T-cell (primary cell): ENCODE measurements around the gene HTR6. TPM values are rescaled to one million over a fixed set of nuclear protein-coding genes. Genes with fewer than 3 reads are reported as not detected.

Source experiments
- ATAC-seq, 4 experiments: fragments of 200-7000 bp in 3 of 4; fragments of 150-1000 bp in 1 of 4; cut with Tn5 transposase; replicated peaks in 1 of 4; 1 replicate in 3 of 4; 2 replicates in 1 of 4; pipeline ENCODE4 v1.10.0; 2021; ENCODE audit warnings: moderate library complexity in 3 of 4, mild to moderate bottlenecking in 2 of 4, moderate number of reproducible peaks in 1 of 4
- CTCF ChIA-PET, 2 donors: fragments of 300-600 bp; sonication (Branson Sonifier 250); formaldehyde crosslinking; loops; one replicate each; lab custom pipeline; 2022; ENCODE audit warnings: antibody characterized with exemption in 2 of 2; lab: Charles Lee
- POLR2A ChIA-PET, 2 donors: fragments of 300-600 bp; sonication (Branson Sonifier 250); formaldehyde crosslinking; loops; one replicate each; lab custom pipeline; 2022; ENCODE audit warnings: antibody characterized with exemption in 2 of 2; lab: Charles Lee
- DNase-seq, 35 experiments: peaks; one replicate each; pipeline versions ENCODE4 v3.0.0 to v3.0.0-alpha.2; 2013 to 2023
- H3K27ac ChIP-seq: one replicate; pipeline ENCODE4 v1.5.1; 2013; ENCODE audit warnings: low read length
- H3K27me3 ChIP-seq, 2 experiments: replicated peaks in 1 of 2; 1 replicate in 1 of 2; 2 replicates in 1 of 2; pipeline versions ENCODE4 v1.6.1 to v1.7.0; 2013; ENCODE audit warnings: low read length in 1 of 2, mixed read lengths in 1 of 2; ENCODE audit not compliant: control insufficient read depth in 2 of 2, insufficient read depth in 2 of 2; ENCODE audit errors: extremely low read depth in 1 of 2
- H3K36me3 ChIP-seq, 2 donors: 1 replicate in 1 of 2; 2 replicates in 1 of 2; pipeline versions ENCODE4 v1.6.1 to v1.7.0; 2013; ENCODE audit warnings: low read length in 1 of 2; ENCODE audit not compliant: control insufficient read depth in 2 of 2, insufficient read depth in 1 of 2; ENCODE audit errors: extremely low read depth in 1 of 2
- H3K4me1 ChIP-seq, 2 experiments: 1 replicate in 1 of 2; 2 replicates in 1 of 2; pipeline versions ENCODE4 v1.6.1 to v1.7.0; 2013; ENCODE audit warnings: low read length in 2 of 2, mixed read lengths in 1 of 2; ENCODE audit not compliant: insufficient read depth in 2 of 2, control insufficient read depth in 1 of 2; ENCODE audit errors: extremely low read depth in 1 of 2
- H3K4me3 ChIP-seq, 2 donors: 1 replicate in 1 of 2; 2 replicates in 1 of 2; pipeline versions ENCODE4 v1.5.1 to v1.7.0; 2013; ENCODE audit warnings: mild to moderate bottlenecking in 2 of 2, low read length in 1 of 2, moderate library complexity in 1 of 2; ENCODE audit not compliant: control insufficient read depth in 1 of 2; ENCODE audit errors: extremely low read depth in 1 of 2
- H3K9me3 ChIP-seq: 2 replicates; pipeline ENCODE4 v1.7.0; 2013
- H3K27ac Mint-ChIP-seq, 2 donors: one replicate each; pipeline ENCODE4 v1.8.0; 2020 to 2021; ENCODE audit warnings: mild to moderate bottlenecking in 2 of 2, mixed read lengths in 2 of 2
- H3K27me3 Mint-ChIP-seq, 2 donors: one replicate each; pipeline ENCODE4 v1.8.0; 2021 to 2022; ENCODE audit warnings: mixed read lengths in 2 of 2
- H3K36me3 Mint-ChIP-seq: one replicate; pipeline ENCODE4 v1.8.0; 2021; ENCODE audit warnings: mixed read lengths
- H3K4me1 Mint-ChIP-seq, 3 donors: one replicate each; pipeline ENCODE4 v1.8.0; 2020 to 2022; ENCODE audit warnings: mixed read lengths in 3 of 3, mild to moderate bottlenecking in 1 of 3
- H3K4me3 Mint-ChIP-seq, 3 donors: one replicate each; pipeline ENCODE4 v1.8.0; 2020 to 2022; ENCODE audit warnings: mild to moderate bottlenecking in 3 of 3, mixed read lengths in 3 of 3, moderate library complexity in 3 of 3
- H3K9me3 Mint-ChIP-seq, 3 donors: one replicate each; pipeline ENCODE4 v1.8.0; 2020 to 2022; ENCODE audit warnings: mixed read lengths in 3 of 3
- WGBS: methylation state at CpG from one replicate; pipeline ENCODE4 v1.1.5; 2013; ENCODE audit warnings: missing lambda C conversion rate; ENCODE audit not compliant: insufficient coverage; 5-methylcytosine and 5-hydroxymethylcytosine counted together
- total RNA-seq, 35 experiments: library from RNA in 6 of 35; stranded (reverse) in 6 of 35; fragments of 120-200 nt in 1 of 35; gene quantifications; one replicate each; pipeline versions ENCODE4 v1.2.1 to v1.2.4 and lab custom pipeline; 2013 to 2026

HTR6 gene
- total RNA-seq, 5 donors from 2014 or later (not counting 1 experiment from before 2014, with no cell fraction given) = 0.16 to 0.90 (median 0.19) TPM

DNA sequence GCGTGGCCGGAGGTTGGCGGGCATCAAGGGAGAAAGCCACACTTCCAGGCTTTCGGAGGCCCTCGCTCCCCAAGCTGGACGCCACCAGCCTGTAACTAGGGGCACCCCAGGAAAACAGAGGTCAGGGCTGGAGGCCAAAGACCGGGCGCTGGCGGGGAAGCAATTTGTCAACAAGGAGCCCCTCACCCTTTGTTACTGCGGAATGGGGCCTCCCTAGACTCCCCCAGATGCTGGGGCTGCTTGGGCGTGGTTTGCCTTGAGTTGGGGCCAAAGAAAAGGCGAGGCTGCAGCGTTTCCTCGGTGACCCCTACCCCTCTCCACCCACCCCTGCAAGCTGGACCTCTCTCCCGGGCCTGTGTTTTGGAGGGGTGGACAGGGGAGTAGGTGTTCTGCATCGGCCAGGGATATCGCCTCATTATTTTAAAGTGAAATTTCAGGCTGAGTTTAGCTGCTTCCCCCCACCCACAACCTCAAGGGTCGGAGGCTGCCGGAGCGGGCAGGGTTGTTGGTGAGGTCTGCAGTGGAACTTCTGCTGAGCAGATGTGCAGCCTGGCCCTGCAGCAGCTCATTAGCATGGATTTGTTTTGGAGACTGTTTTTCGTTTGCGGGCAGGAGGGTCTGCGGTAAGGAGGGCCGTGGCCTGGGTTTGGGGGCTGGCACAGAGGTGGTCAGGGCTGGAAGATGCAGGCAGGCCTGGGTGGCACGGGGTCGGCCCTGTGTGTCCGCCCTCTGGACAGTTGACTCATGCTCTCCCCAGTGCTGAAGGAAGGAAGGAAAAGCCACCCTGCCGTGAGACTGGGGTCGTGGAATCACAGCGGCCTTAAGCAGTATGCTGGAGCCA, 19.0 kb upstream of the HTR6 start:
- ChIA-PET POLR2A (no interaction called here), CTCF (interaction anchor here in 1 of 2 donors (1.2 kb wide), 1 partner anchor 27 kb away, joined by 3 read pairs; no protein-coding TSS in a partner anchor)
- Mint-ChIP-seq H3K27ac (peak overlapping the region; percentile 15 to 44), H3K27me3 (peaks cover 12 to 13% of the 10 kb centered on the region in 2 donors), H3K9me3 (no peaks in the 10 kb centered on the region), H3K4me3 (peak overlapping the region; percentile 85 to 97 (median 96)), H3K4me1 (peaks cover 26 to 48% (median 27%) of the 10 kb centered on the region in 3 donors), H3K36me3 (no peaks in the 10 kb centered on the region)
- Histone ChIP-seq H3K4me1 (peaks cover 0 to 35% of the 10 kb centered on the region in 2 experiments), H3K4me3 (peak overlapping the region; percentile 53 to 66), H3K36me3 (no peaks in the 10 kb centered on the region), H3K27ac (no peak overlapping the region), H3K27me3 (peaks cover 2 to 45% of the 10 kb centered on the region in 2 experiments), H3K9me3 (no peaks in the 10 kb centered on the region)
- ATAC-seq = no peak
- DNase-seq = no peak
- WGBS = 88% methylated on average over 16 of the region's 30 CpGs

DNA sequence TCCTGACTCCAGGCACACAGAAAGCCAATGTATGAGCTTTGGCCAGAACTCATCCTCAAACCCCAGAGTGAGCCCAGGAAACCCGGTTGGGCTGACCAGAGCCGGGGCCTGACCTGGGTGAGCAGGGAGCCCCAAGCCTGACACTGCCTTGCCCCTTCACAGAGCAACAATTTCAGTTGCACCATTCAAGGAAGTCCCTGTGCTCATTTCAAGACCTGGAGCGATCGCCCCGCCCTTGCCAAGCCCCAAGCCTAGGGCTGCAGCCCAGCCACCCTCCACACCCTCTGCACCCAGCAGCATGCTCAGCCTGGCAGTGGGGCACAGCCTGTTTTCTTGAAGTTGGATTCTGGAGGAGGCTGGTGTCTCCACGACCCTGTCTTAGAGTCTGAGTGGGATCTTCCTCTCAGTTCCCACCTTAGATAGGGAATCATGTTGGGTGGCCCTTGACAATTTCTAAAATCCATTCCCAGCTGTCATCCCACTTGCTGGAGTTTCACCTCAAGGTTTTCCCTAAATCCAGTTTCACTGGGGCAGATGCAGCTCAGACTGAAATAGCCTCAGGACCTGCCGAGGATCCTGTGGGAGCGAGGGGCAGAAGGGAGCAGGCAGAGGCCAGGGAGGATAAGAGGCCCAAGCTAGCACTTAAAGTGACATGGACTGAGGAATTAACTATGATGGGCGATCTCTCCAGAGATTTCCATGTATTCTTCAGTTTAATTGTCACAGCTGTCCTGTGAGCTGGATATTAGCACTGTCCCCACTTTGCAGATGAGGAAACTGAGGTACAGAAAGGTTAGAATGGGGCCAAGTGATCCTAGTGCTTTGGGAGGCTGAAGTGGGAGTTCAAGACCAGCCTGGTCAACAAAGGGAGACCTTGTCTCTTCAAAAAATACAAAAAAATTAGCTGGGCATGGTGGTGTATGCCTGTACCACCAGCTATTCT, 18.0 kb upstream of the HTR6 start:
- CTCF ChIA-PET = interaction anchor here in 1 of 2 donors (1.2 kb wide), 1 partner anchor 28 kb away, joined by 3 read pairs; no protein-coding TSS in a partner anchor
- ATAC-seq (no peak), DNase-seq (no peak)
- no peak overlapping the region for H3K27ac ChIP-seq
- Mint-ChIP-seq H3K27me3 (peaks cover 12 to 13% of the 10 kb centered on the region in 2 donors), H3K27ac (peak overlapping the region; percentile 44 to 57), H3K4me1 (peaks cover 27 to 51% (median 27%) of the 10 kb centered on the region in 3 donors), H3K36me3 (no peaks in the 10 kb centered on the region), H3K9me3 (no peaks in the 10 kb centered on the region), H3K4me3 (peak overlapping the region; percentile 85 to 97 (median 96))
- POLR2A ChIA-PET = no interaction called here
- peaks cover 2 to 38% of the 10 kb centered on the region in 2 experiments for H3K27me3 ChIP-seq
- no peaks in the 10 kb centered on the region for H3K9me3 ChIP-seq
- no peaks in the 10 kb centered on the region for H3K36me3 ChIP-seq
- H3K4me1 ChIP-seq = peaks cover 0 to 40% of the 10 kb centered on the region in 2 experiments
- H3K4me3 ChIP-seq = no peak overlapping the region
- 83% methylated on average over 5 of the region's 9 CpGs for WGBS

DNA sequence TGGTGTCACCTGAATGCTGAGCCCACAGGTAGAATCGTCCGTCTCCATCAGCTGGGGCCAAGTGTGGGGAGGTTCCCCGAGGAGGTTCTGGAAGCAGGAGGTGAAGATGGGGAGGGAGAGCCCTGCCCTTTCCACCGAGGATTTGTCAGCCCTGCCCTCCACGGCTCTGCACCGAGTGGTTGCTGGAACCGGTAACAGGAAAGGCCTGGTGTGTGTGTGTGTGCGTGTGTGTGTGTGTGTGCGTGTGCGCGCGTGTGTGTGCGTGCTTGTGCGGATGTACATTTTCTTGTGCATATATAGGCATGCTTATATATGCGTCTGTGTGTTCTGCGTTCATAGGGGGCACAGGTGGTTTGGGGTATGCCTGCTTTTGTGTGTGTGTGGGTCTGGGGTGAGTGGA, 17.0 kb upstream of the HTR6 start:
- peak overlapping the region; percentile 13 to 57 for H3K27ac Mint-ChIP-seq
- peak in 1 of 4 experiments; percentile 4 for ATAC-seq
- peaks cover 7 to 12% of the 10 kb centered on the region in 2 donors for H3K27me3 Mint-ChIP-seq
- DNase-seq = peak in 20 of 35 experiments; percentile 18 to 54 (median 36)
- H3K36me3 Mint-ChIP-seq = no peaks in the 10 kb centered on the region
- peaks cover 1 to 37% of the 10 kb centered on the region in 2 experiments for H3K27me3 ChIP-seq
- WGBS = 22% methylated on average over 8 of the region's 16 CpGs
- H3K36me3 ChIP-seq = no peaks in the 10 kb centered on the region
- peaks cover 0 to 40% of the 10 kb centered on the region in 2 experiments for H3K4me1 ChIP-seq
- CTCF ChIA-PET = no interaction called here
- H3K4me3 Mint-ChIP-seq = peak overlapping the region in 1 of 3 donors; percentile 97
- no peaks in the 10 kb centered on the region for H3K9me3 ChIP-seq
- H3K4me3 ChIP-seq = no peak overlapping the region
- POLR2A ChIA-PET = no interaction called here
- H3K4me1 Mint-ChIP-seq = peaks cover 27 to 51% (median 27%) of the 10 kb centered on the region in 3 donors
- no peak overlapping the region for H3K27ac ChIP-seq
- no peaks in the 10 kb centered on the region for H3K9me3 Mint-ChIP-seq

DNA sequence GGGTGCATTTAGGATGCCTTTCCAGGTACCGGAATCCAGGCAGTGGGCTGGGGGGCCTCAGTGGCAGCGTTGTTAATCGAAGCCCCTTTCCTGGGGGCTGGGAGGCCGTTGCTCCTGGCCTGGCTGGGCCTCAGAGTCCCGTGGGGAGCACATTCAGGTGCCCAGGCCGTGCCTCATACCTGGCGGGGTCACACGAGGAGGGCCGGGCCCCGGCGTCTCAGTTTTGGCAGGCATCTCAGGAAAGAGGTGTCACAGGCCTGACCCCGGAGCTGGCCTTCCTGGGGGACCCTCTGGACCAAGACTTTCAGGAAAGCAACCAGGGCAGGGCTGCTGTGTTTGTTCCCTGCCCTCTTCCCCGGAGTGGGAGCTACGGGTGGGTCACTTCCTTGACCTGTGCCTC, 16.4 kb upstream of the HTR6 start:
- DNase-seq (no peak), ATAC-seq (no peak)
- 83% methylated on average over 14 of the region's 14 CpGs for WGBS
- ChIA-PET CTCF (interaction anchor here in 1 of 2 donors (0.7 kb wide), 1 partner anchor 711 kb away, joined by 7 read pairs; no protein-coding TSS in a partner anchor), POLR2A (no interaction called here)
- H3K9me3 ChIP-seq = no peaks in the 10 kb centered on the region
- H3K4me1 ChIP-seq = peaks cover 0 to 38% of the 10 kb centered on the region in 2 experiments
- H3K27ac ChIP-seq = no peak overlapping the region
- H3K27me3 ChIP-seq = peaks cover 0 to 31% of the 10 kb centered on the region in 2 experiments
- no peak overlapping the region for H3K4me3 ChIP-seq
- Mint-ChIP-seq H3K4me3 (no peak overlapping the region), H3K27me3 (peaks cover 3 to 6% of the 10 kb centered on the region in 2 donors), H3K27ac (peak overlapping the region in 1 of 2 donors; percentile 57), H3K36me3 (no peaks in the 10 kb centered on the region), H3K9me3 (no peaks in the 10 kb centered on the region), H3K4me1 (peaks cover 24 to 45% (median 24%) of the 10 kb centered on the region in 3 donors)
- no peaks in the 10 kb centered on the region for H3K36me3 ChIP-seq

DNA sequence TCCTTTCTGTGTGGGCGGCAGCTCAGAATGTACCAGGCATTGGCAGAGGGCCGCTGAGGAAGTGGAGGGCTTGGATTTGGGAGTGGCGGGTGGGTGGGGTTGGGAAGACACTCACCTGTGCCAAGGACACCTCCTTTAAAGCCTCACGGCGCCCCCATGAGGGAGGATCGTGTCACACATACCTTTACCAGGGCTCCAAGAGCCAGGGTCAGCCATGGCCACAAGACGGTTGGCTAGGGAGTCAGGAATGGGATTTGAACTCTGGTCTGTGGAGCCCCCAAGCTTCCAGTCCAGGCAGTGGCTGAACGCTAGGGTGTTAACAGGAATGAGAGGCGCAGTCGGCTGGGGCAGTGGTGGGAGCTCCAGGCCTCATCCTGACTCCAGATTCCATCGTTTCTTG, 16.0 kb upstream of the HTR6 start:
- WGBS = 97% methylated on average over 7 of the region's 11 CpGs
- H3K4me3 ChIP-seq = no peak overlapping the region
- H3K36me3 ChIP-seq = no peaks in the 10 kb centered on the region
- peaks cover 0 to 26% of the 10 kb centered on the region in 2 experiments for H3K27me3 ChIP-seq
- H3K27ac ChIP-seq = no peak overlapping the region
- no peak for DNase-seq
- no peak for ATAC-seq
- Mint-ChIP-seq H3K4me3 (no peak overlapping the region), H3K27me3 (peaks cover 3% of the 10 kb centered on the region in 2 donors), H3K27ac (no peak overlapping the region), H3K4me1 (peaks cover 21 to 42% (median 23%) of the 10 kb centered on the region in 3 donors), H3K36me3 (no peaks in the 10 kb centered on the region), H3K9me3 (no peaks in the 10 kb centered on the region)
- H3K9me3 ChIP-seq = no peaks in the 10 kb centered on the region
- ChIA-PET POLR2A (no interaction called here), CTCF (interaction anchor here in 1 of 2 donors (0.7 kb wide), 1 partner anchor 710 kb away, joined by 7 read pairs; no protein-coding TSS in a partner anchor)
- peaks cover 0 to 36% of the 10 kb centered on the region in 2 experiments for H3K4me1 ChIP-seq
